ENCODE measurements around the gene RUVBL1.

RUVBL1 gene

DNA sequence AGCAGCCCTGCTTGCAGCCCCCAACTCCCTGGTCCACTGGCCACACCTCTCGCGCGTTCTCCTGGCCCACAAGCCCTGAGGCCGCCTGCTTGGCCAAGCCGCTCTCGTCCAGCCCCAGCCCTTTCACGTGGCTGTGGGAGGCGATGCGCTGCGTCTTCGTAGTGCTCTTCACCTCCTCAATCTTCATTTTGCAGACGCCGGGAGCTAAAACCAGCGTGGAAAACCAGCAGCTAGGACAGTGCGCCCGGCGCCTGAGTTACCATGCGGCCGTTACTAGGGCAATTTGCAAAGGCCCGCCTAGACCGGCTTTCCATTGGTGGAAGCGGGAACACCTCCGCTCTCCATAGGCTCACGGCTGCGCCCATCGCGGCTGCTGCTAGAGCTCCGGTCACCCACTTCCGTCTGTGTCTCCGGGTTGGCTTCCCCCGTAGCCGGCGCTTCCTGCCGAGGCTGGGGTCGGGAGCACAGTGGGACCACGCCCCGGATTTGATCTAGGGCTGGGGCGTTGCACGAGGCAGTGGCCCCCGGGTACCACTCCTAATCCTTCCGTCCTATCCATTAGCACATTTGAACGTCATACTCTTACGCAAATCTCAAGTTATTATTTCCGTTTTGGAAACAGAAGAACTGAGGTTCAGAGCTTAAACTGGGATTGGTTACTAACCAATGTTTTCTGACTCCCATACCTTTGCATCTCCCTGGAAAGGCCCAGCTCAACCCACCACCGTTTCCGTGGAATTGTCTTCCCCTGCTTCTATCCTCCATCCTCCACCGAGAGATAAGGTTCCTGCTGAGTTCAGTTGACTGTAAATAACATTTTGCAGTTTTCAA is at the start of gene RUVBL1:
RUVBL1 (minus strand) TSS at position 275 of the 831 bp plus-strand sequence; CDS start at position 187, 88 bp downstream.
- H3K4me3 ChIP-seq (ENCODE audit: low read depth, low read length) = peak within 1 kb of the TSS; percentile 75
- TF ChIP-seq, protein P1, sequence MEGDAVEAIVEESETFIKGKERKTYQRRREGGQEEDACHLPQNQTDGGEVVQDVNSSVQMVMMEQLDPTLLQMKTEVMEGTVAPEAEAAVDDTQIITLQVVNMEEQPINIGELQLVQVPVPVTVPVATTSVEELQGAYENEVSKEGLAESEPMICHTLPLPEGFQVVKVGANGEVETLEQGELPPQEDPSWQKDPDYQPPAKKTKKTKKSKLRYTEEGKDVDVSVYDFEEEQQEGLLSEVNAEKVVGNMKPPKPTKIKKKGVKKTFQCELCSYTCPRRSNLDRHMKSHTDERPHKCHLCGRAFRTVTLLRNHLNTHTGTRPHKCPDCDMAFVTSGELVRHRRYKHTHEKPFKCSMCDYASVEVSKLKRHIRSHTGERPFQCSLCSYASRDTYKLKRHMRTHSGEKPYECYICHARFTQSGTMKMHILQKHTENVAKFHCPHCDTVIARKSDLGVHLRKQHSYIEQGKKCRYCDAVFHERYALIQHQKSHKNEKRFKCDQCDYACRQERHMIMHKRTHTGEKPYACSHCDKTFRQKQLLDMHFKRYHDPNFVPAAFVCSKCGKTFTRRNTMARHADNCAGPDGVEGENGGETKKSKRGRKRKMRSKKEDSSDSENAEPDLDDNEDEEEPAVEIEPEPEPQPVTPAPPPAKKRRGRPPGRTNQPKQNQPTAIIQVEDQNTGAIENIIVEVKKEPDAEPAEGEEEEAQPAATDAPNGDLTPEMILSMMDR (IDR thresholded peaks at IDR 0.05; ENCODE audit: insufficient read depth, low read depth, low read length, missing control alignments) = no peak
- DNase-seq (ENCODE audit: low read depth) = peak; percentile 98

DNA sequence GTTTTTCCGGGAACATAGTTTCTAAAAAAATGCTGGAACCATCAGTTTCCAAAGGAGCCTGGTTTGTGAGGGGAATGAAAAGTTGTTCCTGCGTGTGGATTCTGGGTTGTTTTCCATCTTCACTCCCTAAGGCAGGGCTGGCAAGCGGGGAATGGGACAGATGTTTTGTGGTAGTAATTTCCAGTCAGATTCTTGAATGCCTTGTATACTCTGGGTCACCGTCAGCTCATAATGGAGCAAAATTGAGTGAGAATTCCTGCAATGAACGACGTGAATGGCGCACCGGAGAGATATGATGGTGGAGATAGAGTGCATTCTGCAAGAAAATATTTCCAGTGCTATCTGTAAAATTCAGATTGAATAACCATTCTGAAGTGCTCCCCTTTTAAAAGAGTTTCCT is 49.6 kb upstream of the RUVBL1 start:
- DNase-seq (ENCODE audit: low read depth) = no peak
- TF ChIP-seq, protein P1 (IDR thresholded peaks at IDR 0.05; ENCODE audit: insufficient read depth, low read depth, low read length, missing control alignments) = no peak
- no peak overlapping the region for H3K4me3 ChIP-seq (ENCODE audit: low read depth, low read length)

DNA sequence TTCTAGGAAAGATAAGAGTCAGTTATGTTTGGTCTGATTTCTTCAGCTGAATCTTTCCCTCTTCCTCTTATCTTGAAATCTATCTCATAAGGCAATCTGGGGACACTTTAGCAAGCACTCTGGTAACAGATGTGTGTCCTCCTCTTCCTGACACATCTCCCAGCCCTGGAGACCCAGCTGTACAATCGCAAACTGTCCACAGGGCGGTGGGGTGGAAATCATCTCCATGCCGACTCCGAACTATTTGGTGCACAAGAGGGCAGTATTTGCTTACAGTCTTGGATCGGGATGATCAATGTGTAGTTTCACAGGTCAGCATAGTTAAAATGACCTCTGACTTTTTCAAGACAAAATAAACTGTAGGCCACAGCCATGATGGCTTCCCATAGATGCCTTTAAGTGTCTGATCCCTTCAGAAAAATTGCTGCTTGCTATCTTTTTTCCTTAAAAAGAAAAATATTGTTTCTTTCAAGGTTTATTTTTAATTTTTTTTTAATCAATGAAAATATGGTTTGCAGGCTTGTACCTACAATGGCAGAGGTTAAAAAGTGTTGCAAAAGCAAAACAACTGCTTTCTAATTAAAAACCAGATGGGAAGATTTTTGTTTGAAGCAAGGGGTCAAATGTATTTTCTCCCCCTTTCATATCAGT is 47.4 kb upstream of the RUVBL1 start:
- H3K4me3 ChIP-seq (ENCODE audit: low read depth, low read length) = no peak overlapping the region
- DNase-seq (ENCODE audit: low read depth) = peak; percentile 12
- TF ChIP-seq, protein P1 (IDR thresholded peaks at IDR 0.05; ENCODE audit: insufficient read depth, low read depth, low read length, missing control alignments) = no peak

DNA sequence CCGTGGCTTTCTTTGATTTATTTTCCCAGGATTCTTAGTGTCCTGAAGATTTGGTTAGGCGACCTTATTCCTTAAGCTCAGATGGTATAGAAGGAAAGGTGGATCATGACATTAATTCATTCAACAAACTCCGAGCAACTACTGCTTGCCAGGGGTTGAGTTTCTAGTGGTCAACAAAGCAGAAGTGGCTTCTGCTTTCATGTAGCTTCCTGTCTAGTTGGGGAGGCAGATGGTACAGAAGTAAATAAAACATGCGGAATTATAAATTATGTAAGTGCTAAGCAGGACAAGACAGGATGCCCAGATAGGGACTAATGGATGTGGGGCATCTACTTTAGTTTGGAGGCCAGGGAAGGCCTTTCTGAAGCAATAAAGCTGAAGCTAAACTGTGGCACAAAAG is 45.2 kb upstream of the RUVBL1 start:
- no peak overlapping the region for H3K4me3 ChIP-seq (ENCODE audit: low read depth, low read length)
- no peak for DNase-seq (ENCODE audit: low read depth)
- TF ChIP-seq, protein P1 (IDR thresholded peaks at IDR 0.05; ENCODE audit: insufficient read depth, low read depth, low read length, missing control alignments) = no peak

DNA sequence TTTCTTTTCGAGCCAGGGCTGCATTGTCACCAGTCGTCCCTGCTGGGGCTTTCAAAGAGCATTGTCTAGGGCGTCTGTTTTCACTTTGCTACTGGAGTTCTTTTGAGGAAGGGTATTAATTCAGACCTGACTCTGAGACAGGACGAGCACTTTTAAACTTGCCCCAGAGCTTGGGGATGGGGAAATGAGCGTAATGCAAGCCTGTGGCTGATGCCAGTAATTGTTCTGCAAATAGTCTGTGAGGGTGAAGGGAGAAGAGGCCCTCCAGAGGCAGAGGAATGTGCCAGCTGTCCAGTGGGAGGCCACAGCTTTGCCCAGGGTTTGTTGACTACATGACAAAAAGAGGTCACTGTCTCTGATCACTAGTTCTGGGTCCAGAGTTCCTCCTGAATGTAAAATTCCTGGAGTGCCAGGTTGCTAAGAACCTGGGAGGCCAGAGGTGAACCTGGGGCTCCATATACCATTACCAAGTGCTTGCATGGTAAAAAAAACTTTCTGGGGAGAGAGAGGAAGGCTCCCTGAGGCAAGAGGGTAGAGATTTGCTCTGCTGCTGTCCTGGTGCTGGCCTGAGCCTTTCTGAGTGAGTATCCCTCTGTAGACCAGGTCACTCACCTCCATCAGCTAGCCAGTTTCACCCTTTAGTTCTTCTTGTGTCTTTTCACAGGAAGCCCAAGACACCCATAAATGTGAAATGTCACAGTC is 44.5 kb upstream of the RUVBL1 start:
- no peak for DNase-seq (ENCODE audit: low read depth)
- TF ChIP-seq, protein P1 (IDR thresholded peaks at IDR 0.05; ENCODE audit: insufficient read depth, low read depth, low read length, missing control alignments) = no peak
- H3K4me3 ChIP-seq (ENCODE audit: low read depth, low read length) = no peak overlapping the region

DNA sequence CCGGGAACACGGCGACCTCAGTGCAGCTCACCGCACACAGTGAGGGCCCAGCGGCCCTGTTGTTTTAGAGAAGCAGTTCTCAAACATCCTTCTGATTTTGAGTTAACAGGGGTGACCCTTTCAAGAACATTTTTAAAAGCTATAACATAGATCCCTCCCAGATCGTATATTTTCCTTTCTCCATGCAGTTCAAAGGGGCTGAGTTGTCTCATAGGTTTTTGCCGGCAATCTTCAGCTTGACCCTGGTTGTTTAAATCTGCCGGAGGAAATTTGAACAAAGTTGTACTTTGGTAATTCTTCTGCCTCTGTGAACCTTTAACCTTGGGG is 44.0 kb upstream of the RUVBL1 start:
- DNase-seq (ENCODE audit: low read depth) = no peak
- no peak overlapping the region for H3K4me3 ChIP-seq (ENCODE audit: low read depth, low read length)
- TF ChIP-seq, protein P1 (IDR thresholded peaks at IDR 0.05; ENCODE audit: insufficient read depth, low read depth, low read length, missing control alignments) = no peak

All from GM12865 (cell line).